Testis (tissue), 3 donors: ENCODE data around the gene MROH7. TPM values are rescaled to one million over a fixed set of nuclear protein-coding genes. Genes with fewer than 3 reads are reported as not detected.

Source experiments
- DNase-seq: peaks from one replicate; pipeline ENCODE4 v3.0.0-alpha.2; 2019
- H3K27ac ChIP-seq, 2 donors: fragments of 200-600 bp; sonication (generic); one replicate each; pipeline ENCODE4 v1.5.1; 2019
- H3K27me3 ChIP-seq: fragments of 200-600 bp; sonication (generic); one replicate; pipeline ENCODE4 v1.5.1; 2019
- H3K36me3 ChIP-seq: fragments of 200-600 bp; sonication (generic); one replicate; pipeline ENCODE4 v1.5.1; 2017; ENCODE audit warnings: low read depth; ENCODE audit errors: missing control alignments
- H3K4me1 ChIP-seq: fragments of 200-600 bp; sonication (generic); one replicate; pipeline ENCODE4 v1.5.1; 2019
- H3K4me3 ChIP-seq, 2 donors: fragments of 200-600 bp; sonication (generic); one replicate each; pipeline ENCODE4 v1.5.1; 2017 to 2019
- H3K9me3 ChIP-seq: fragments of 200-600 bp; sonication (generic); one replicate; pipeline ENCODE4 v1.5.1; 2017
- POLR2A ChIP-seq: fragments of 450-650 bp; IDR thresholded peaks from one replicate; pipeline ENCODE4 v1.6.1; 2017; ENCODE audit warnings: antibody characterized with exemption, mild to moderate bottlenecking, moderate library complexity
- WGBS, 2 donors: methylation state at CpG; one replicate each; pipeline ENCODE4 v1.1.5; 2018; 5-methylcytosine and 5-hydroxymethylcytosine counted together
- intact Hi-C: fragments of 100-400 bp; cut with DNase I; formaldehyde crosslinking; loops from one replicate; pipeline ENCODE4 v1.15.1; 2023; ENCODE audit warnings: low total_unique reads
- polyA plus RNA-seq: library from polyadenylated mRNA; stranded (reverse); fragments of 350-450 nt; fragmentation: Illumina TruSeq; extraction: RNeasy Lipid Tissue Mini Kit (QIAGEN cat#74804); gene quantifications from one replicate; pipeline ENCODE4 v1.2.3, GENCODE V29; 2014; ENCODE audit warnings: low read depth, low replicate concordance; ENCODE audit not compliant: insufficient read depth
- total RNA-seq, 2 donors: library from RNA; depleted of rRNA; stranded (reverse); fragments of >200 nt; gene quantifications; one replicate each; pipeline ENCODE4 v1.2.3, GENCODE V29; 2016
- TF ChIP-seq, protein P1 (sequence below), 3 experiments: fragments of 450-650 bp in 2 of 3; fragments of 200-600 bp in 1 of 3; sonication (generic) in 1 of 3; IDR thresholded peaks; one replicate each; pipeline ENCODE4 v1.5.1; 2016 to 2019; ENCODE audit warnings: antibody characterized with exemption in 3 of 3, mild to moderate bottlenecking in 2 of 3, moderate library complexity in 1 of 3

MROH7 gene
- total and polyA plus RNA-seq, 3 donors from 2014 or later, result 72.7 to 236 (median 162) TPM

DNA sequence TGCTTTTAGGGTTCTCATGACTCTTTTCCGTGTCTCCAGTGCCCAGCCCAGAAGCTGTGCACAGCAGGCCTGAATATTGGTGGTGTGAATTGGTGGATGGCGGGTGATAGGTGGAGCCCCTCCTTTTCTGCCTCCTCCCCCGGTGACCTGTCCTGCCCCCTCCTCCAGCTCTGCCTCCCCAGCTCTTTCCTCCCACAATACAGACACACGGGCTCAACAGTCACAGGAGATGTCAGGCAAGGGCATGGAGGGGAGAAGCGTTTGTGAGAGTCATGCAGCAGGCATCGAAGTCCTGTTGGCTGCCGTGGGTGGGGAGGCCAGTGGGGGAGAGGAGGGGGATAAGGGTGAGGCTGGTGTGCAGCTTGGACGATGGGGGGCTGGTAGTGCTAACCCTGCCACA lies 56.8 kb downstream of the MROH7 start:
- TF ChIP-seq POLR2A, result no peak
- TF ChIP-seq, protein P1, sequence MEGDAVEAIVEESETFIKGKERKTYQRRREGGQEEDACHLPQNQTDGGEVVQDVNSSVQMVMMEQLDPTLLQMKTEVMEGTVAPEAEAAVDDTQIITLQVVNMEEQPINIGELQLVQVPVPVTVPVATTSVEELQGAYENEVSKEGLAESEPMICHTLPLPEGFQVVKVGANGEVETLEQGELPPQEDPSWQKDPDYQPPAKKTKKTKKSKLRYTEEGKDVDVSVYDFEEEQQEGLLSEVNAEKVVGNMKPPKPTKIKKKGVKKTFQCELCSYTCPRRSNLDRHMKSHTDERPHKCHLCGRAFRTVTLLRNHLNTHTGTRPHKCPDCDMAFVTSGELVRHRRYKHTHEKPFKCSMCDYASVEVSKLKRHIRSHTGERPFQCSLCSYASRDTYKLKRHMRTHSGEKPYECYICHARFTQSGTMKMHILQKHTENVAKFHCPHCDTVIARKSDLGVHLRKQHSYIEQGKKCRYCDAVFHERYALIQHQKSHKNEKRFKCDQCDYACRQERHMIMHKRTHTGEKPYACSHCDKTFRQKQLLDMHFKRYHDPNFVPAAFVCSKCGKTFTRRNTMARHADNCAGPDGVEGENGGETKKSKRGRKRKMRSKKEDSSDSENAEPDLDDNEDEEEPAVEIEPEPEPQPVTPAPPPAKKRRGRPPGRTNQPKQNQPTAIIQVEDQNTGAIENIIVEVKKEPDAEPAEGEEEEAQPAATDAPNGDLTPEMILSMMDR (IDR thresholded peaks at IDR 0.05), result no peak
- Histone ChIP-seq H3K27me3 (no peaks in the 10 kb centered on the region), H3K9me3 (no peaks in the 10 kb centered on the region), H3K27ac (no peak overlapping the region), H3K36me3 (no peaks in the 10 kb centered on the region), H3K4me3 (no peak overlapping the region), H3K4me1 (no peaks in the 10 kb centered on the region)
- 62 to 66% methylated on average over 8 of the region's 8 CpGs for WGBS, 2 donors
- intact Hi-C loops, result no loop called here
- no peak for DNase-seq

GRCh38 chr1:54699936-54700525 lies 58.4 kb downstream of the MROH7 start:
- H3K9me3 ChIP-seq, result no peaks in the 10 kb centered on the region
- H3K36me3 ChIP-seq, result no peaks in the 10 kb centered on the region
- H3K27ac ChIP-seq, result no peak overlapping the region
- WGBS, 2 donors, result 85% methylated on average over 6 to 11 of the region's 11 CpGs
- no peak for DNase-seq
- intact Hi-C loops, result no loop called here
- no peak for TF ChIP-seq POLR2A
- TF ChIP-seq, protein P1 (IDR thresholded peaks at IDR 0.05), result no peak
- H3K4me3 ChIP-seq, result no peak overlapping the region
- no peaks in the 10 kb centered on the region for H3K27me3 ChIP-seq
- no peaks in the 10 kb centered on the region for H3K4me1 ChIP-seq

GRCh38 chr1:54701066-54701465 lies 59.5 kb downstream of the MROH7 start:
- H3K4me3 ChIP-seq, result no peak overlapping the region
- no peaks in the 10 kb centered on the region for H3K27me3 ChIP-seq
- no peaks in the 10 kb centered on the region for H3K36me3 ChIP-seq
- intact Hi-C loops, result no loop called here
- TF ChIP-seq, protein P1 (IDR thresholded peaks at IDR 0.05), result no peak
- no peak for TF ChIP-seq POLR2A
- DNase-seq, result no peak
- H3K27ac ChIP-seq, result no peak overlapping the region
- 94 to 99% methylated on average over 9 of the region's 9 CpGs for WGBS, 2 donors
- no peaks in the 10 kb centered on the region for H3K9me3 ChIP-seq
- no peaks in the 10 kb centered on the region for H3K4me1 ChIP-seq

DNA sequence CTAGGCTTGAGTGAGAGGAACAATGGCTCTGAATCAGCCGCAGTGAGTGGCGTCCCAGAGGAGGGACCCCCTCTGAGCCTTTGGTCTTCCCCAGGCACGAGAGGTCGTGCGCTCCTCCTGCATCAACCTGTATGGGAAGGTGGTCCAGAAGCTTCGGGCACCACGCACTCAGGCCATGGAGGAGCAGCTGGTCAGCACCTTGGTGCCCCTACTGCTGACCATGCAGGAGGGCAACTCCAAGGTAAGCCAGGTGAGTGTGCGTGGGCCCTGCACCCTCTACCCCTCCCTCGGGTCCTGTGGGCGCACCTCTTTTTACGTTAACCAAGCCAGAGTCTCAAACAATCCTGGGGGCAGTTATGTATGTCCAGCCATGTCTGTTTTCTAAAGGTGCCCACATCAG lies 60.4 kb downstream of the MROH7 start:
- no peaks in the 10 kb centered on the region for H3K9me3 ChIP-seq
- intact Hi-C loops, result no loop called here
- DNase-seq, result no peak
- H3K27ac ChIP-seq, result no peak overlapping the region
- H3K4me3 ChIP-seq, result no peak overlapping the region
- H3K36me3 ChIP-seq, result no peaks in the 10 kb centered on the region
- no peaks in the 10 kb centered on the region for H3K4me1 ChIP-seq
- 92 to 93% methylated on average over 11 of the region's 11 CpGs for WGBS, 2 donors
- no peaks in the 10 kb centered on the region for H3K27me3 ChIP-seq
- TF ChIP-seq, protein P1 (IDR thresholded peaks at IDR 0.05), result no peak
- no peak for TF ChIP-seq POLR2A

DNA sequence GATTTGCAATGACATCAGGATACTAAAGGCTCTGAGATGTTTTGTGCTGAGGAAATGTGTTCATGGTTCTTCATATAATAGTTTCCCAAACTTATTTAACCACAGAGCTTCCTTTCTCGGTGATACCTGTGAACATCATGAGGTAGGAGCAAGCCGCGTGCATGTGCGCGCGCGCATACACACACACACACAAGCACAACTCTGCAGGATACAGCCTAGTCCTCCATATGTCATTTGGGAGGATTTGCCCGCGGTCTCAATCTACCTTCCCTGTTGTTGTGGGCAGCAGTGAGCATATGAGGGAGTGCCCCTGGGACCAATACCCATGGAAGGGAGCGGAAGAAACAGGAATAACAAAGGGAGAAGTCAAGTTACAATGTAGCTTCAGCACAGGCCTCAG lies 61.9 kb downstream of the MROH7 start:
- DNase-seq, result no peak
- H3K4me1 ChIP-seq, result no peaks in the 10 kb centered on the region
- no peak overlapping the region for H3K27ac ChIP-seq
- no peaks in the 10 kb centered on the region for H3K36me3 ChIP-seq
- H3K27me3 ChIP-seq, result no peaks in the 10 kb centered on the region
- intact Hi-C loops, result no loop called here
- 87 to 94% methylated on average over 10 of the region's 10 CpGs for WGBS, 2 donors
- H3K4me3 ChIP-seq, result no peak overlapping the region
- no peaks in the 10 kb centered on the region for H3K9me3 ChIP-seq
- TF ChIP-seq, protein P1 (IDR thresholded peaks at IDR 0.05), result no peak
- TF ChIP-seq POLR2A, result no peak
